GM12891 (cell line): ENCODE measurements around the gene WFIKKN2.

Source experiments
- PAX5 ChIP-seq: IDR thresholded peaks from 2 replicates; pipeline ENCODE4 v1.6.1; 2011; ENCODE audit warnings: low read length, moderate library complexity, mild to moderate bottlenecking; ENCODE audit not compliant: insufficient read depth, severe bottlenecking
- POLR2A ChIP-seq: IDR thresholded peaks from 2 replicates; pipeline ENCODE4 v1.6.1; 2011; ENCODE audit warnings: low read depth, low read length, control low read depth
- POLR2AphosphoS5 ChIP-seq: IDR thresholded peaks from 2 replicates; pipeline ENCODE4 v1.6.1; 2011; ENCODE audit warnings: low read depth, low read length, control low read depth
- POU2F2 ChIP-seq: IDR thresholded peaks from 2 replicates; pipeline ENCODE4 v1.6.1; 2011; ENCODE audit warnings: low read depth, mild to moderate bottlenecking, control low read depth, low read length, moderate library complexity
- SPI1 ChIP-seq: IDR thresholded peaks from 2 replicates; pipeline ENCODE4 v1.6.1; 2011; ENCODE audit warnings: low read depth, low read length, control low read depth
- TAF1 ChIP-seq: IDR thresholded peaks from 2 replicates; pipeline ENCODE4 v1.6.1; 2011; ENCODE audit warnings: low read depth, low read length, control low read depth

DNA sequence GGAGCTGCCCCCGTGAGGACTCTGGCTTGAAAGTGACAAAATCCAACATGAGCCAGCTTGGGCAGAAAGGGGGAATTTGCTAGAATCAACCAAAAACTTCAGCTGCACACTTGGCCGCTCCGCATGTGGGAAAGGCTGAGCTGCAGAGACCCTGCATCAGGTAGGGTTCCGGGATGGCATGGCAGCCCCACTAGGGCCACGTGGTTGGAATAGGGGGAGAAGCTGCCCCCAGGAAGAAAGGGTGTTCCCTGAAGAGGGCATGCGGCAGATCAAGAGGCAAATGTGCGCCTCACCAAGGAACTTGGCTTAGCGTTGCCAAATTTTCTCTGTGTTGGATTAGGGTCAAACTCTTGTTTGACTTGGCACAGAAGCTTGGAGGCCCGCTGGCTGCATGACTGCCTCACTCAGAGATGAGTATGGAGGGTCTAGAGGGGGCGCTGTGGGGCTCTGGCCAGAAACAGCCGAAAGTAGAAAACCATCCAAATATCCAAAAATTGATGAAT is 29.2 kb upstream of the WFIKKN2 start:
- TF ChIP-seq POLR2AphosphoS5 (no peak), TAF1 (no peak), POLR2A (no peak), POU2F2 (no peak), SPI1 (no peak), PAX5 (no peak)
